MV-4-11 (cell line): ENCODE results near the gene APOBEC2.
A peak's percentile ranks its signal among the peaks of the same experiment; 100 is the strongest.
"Not testable (repeated sequence)": the region's sequence is repeated elsewhere in the genome, so short reads cannot be mapped to it uniquely, and the experiment has no call there.

Experiments
- DNase-seq: peaks from one replicate; lab custom pipeline; 2025; lab: John Stamatoyannopoulos, UW

APOBEC2 gene

GRCh38 chr6:41053041-41053440, at the start of gene APOBEC2:
Gene APOBEC2 (plus strand): TSS chr6:41053202. CDS start chr6:41053348, 146 bp downstream.
- DNase-seq = no peak

- DNase-seq = peak; percentile 75
Observed at GRCh38 chr6:41006217-41006616, 46.8 kb upstream of the APOBEC2 start.

- DNase-seq = not testable (repeated sequence)
Observed at GRCh38 chr6:41006980-41007379, 46.0 kb upstream of the APOBEC2 start.

GRCh38 chr6:41008011-41008410, 45.0 kb upstream of the APOBEC2 start:
- no peak for DNase-seq

- DNase-seq = no peak
Observed at GRCh38 chr6:41009669-41010068, 43.3 kb upstream of the APOBEC2 start.

- no peak for DNase-seq
Observed at GRCh38 chr6:41011673-41012072, 41.3 kb upstream of the APOBEC2 start.

GRCh38 chr6:41013466-41014153, 39.4 kb upstream of the APOBEC2 start:
- DNase-seq = no peak

- DNase-seq = no peak
Observed at GRCh38 chr6:41014780-41015179, 38.2 kb upstream of the APOBEC2 start.

- DNase-seq = not testable (repeated sequence)
Observed at GRCh38 chr6:41015860-41016259, 37.1 kb upstream of the APOBEC2 start.

- DNase-seq = no peak
Observed at GRCh38 chr6:41017663-41018062, 35.3 kb upstream of the APOBEC2 start.

- DNase-seq = peak; percentile 4
Observed at GRCh38 chr6:41021832-41022231, 31.2 kb upstream of the APOBEC2 start.

GRCh38 chr6:41022294-41022693, 30.7 kb upstream of the APOBEC2 start:
- DNase-seq = no peak

GRCh38 chr6:41023114-41023513, 29.9 kb upstream of the APOBEC2 start:
- DNase-seq = no peak

GRCh38 chr6:41025966-41026530, 27.0 kb upstream of the APOBEC2 start:
- DNase-seq = no peak

- DNase-seq = no peak
Observed at GRCh38 chr6:41027241-41027640, 25.8 kb upstream of the APOBEC2 start.

- peak; percentile 69 for DNase-seq
Observed at GRCh38 chr6:41027799-41028560, 25.0 kb upstream of the APOBEC2 start.

GRCh38 chr6:41028561-41029412, 24.2 kb upstream of the APOBEC2 start:
- no peak for DNase-seq

- DNase-seq = no peak
Observed at GRCh38 chr6:41032830-41033229, 20.2 kb upstream of the APOBEC2 start.

GRCh38 chr6:41033776-41034175, 19.2 kb upstream of the APOBEC2 start:
- no peak for DNase-seq

- DNase-seq = no peak
Observed at GRCh38 chr6:41036186-41036585, 16.8 kb upstream of the APOBEC2 start.

- DNase-seq = no peak
Observed at GRCh38 chr6:41036601-41037000, 16.4 kb upstream of the APOBEC2 start.
